AG09309 (cell line): ENCODE results near the gene CD34.

ENCODE experiments used
- DNase-seq: peaks from one replicate; pipeline ENCODE4 v3.0.0-alpha.2; 2010; ENCODE audit warnings: low read depth
- H3K4me3 ChIP-seq: 2 replicates; pipeline ENCODE4 v1.5.1; 2011; ENCODE audit warnings: mild to moderate bottlenecking, low read depth, low read length, moderate library complexity; ENCODE audit not compliant: control insufficient read depth
- CTCF ChIP-seq: IDR thresholded peaks from 2 replicates; pipeline ENCODE4 v1.5.1; 2011; ENCODE audit warnings: mild to moderate bottlenecking, low read depth, low read length, inconsistent platforms; ENCODE audit not compliant: insufficient read depth, control insufficient read depth; ENCODE audit errors: missing control alignments

The CD34 gene

GRCh38 chr1:207901041-207901653, 9.8 kb downstream of the CD34 start:
- no peak for DNase-seq
- no peak for TF ChIP-seq CTCF
- H3K4me3 ChIP-seq: no peak overlapping the region

GRCh38 chr1:207898836-207899235, 12.1 kb downstream of the CD34 start:
- TF ChIP-seq CTCF: no peak
- H3K4me3 ChIP-seq: no peak overlapping the region
- no peak for DNase-seq

- H3K4me3 ChIP-seq: no peak overlapping the region
- DNase-seq: no peak
- no peak for TF ChIP-seq CTCF
Observed at GRCh38 chr1:207898260-207898659, 12.7 kb downstream of the CD34 start.

- no peak for DNase-seq
- TF ChIP-seq CTCF: peak; percentile 37
- H3K4me3 ChIP-seq: no peak overlapping the region
Observed at GRCh38 chr1:207897188-207897587, 13.7 kb downstream of the CD34 start.

- no peak for TF ChIP-seq CTCF
- no peak for DNase-seq
- H3K4me3 ChIP-seq: no peak overlapping the region
Observed at GRCh38 chr1:207896547-207896946, 14.4 kb downstream of the CD34 start.

GRCh38 chr1:207894704-207895103, 16.2 kb downstream of the CD34 start:
- H3K4me3 ChIP-seq: no peak overlapping the region
- no peak for DNase-seq
- no peak for TF ChIP-seq CTCF
